ENCODE results near the gene KCNA2. TPM values are rescaled to one million over a fixed set of nuclear protein-coding genes. Genes with fewer than 3 reads are reported as not detected.
A peak's percentile ranks its signal among the peaks of the same experiment; 100 is the strongest.

KCNA2 gene
- total RNA-seq, 1 experiment from 2014 or later, result 0.11 TPM

DNA sequence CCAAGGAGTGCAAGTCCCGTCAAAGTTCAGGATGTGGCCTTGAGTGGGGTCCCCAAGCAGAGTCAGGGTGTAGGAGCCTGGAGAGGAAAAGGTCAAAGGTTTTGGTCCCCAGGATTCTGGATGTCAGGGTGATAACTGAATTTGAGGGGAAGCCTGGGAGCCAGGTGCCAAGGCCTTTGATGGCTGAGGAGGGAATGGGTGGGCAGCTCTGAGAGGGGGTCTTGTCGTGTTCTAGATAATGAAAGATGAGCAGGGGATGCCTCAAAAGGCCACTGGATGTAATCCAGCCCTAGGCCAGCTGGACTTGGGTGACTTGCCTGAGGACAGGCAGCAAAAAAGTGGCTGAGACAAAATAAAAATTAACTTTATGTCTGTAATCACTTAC, 27.5 kb upstream of the KCNA2 start:
- CTCF ChIA-PET, result no interaction called here
- intact Hi-C loops (cut with micrococcal nuclease; ENCODE audit: unreplicated experiment), result no loop called here
- DNase-seq, result no peak
- no peaks in the 10 kb centered on the region for H3K36me3 ChIP-seq (ENCODE audit: control insufficient read depth, insufficient read depth, low read length)
- Mint-ChIP-seq H3K27ac (ENCODE audit: unreplicated experiment) (no peak overlapping the region), H3K27me3 (ENCODE audit: insufficient read depth, unreplicated experiment) (peaks cover 9% of the 10 kb centered on the region), H3K36me3 (ENCODE audit: insufficient read depth, unreplicated experiment) (no peaks in the 10 kb centered on the region), H3K4me3 (ENCODE audit: unreplicated experiment) (no peak overlapping the region), H3K9me3 (ENCODE audit: unreplicated experiment) (no peaks in the 10 kb centered on the region), H3K4me1 (ENCODE audit: low read depth, unreplicated experiment) (no peaks in the 10 kb centered on the region)
- no peaks in the 10 kb centered on the region for H3K4me1 ChIP-seq
- H3K9me3 ChIP-seq, result no peaks in the 10 kb centered on the region
- no peak overlapping the region for H3K4me3 ChIP-seq (ENCODE audit: low read depth, low read length)
- BruUV-seq (replicated peaks), result no TSS peak
- no peaks in the 10 kb centered on the region for H3K27me3 ChIP-seq (replicated peaks; ENCODE audit: control insufficient read depth, insufficient read depth, low read length)
- POLR2A ChIA-PET, result no interaction called here
- TF ChIP-seq, protein P1, sequence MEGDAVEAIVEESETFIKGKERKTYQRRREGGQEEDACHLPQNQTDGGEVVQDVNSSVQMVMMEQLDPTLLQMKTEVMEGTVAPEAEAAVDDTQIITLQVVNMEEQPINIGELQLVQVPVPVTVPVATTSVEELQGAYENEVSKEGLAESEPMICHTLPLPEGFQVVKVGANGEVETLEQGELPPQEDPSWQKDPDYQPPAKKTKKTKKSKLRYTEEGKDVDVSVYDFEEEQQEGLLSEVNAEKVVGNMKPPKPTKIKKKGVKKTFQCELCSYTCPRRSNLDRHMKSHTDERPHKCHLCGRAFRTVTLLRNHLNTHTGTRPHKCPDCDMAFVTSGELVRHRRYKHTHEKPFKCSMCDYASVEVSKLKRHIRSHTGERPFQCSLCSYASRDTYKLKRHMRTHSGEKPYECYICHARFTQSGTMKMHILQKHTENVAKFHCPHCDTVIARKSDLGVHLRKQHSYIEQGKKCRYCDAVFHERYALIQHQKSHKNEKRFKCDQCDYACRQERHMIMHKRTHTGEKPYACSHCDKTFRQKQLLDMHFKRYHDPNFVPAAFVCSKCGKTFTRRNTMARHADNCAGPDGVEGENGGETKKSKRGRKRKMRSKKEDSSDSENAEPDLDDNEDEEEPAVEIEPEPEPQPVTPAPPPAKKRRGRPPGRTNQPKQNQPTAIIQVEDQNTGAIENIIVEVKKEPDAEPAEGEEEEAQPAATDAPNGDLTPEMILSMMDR (IDR thresholded peaks at IDR 0.05; ENCODE audit: insufficient read depth in 1 of 2, low read depth in 1 of 2, low read length in 1 of 2, severe bottlenecking in 1 of 2, unreplicated experiment in 1 of 2), result no peak

DNA sequence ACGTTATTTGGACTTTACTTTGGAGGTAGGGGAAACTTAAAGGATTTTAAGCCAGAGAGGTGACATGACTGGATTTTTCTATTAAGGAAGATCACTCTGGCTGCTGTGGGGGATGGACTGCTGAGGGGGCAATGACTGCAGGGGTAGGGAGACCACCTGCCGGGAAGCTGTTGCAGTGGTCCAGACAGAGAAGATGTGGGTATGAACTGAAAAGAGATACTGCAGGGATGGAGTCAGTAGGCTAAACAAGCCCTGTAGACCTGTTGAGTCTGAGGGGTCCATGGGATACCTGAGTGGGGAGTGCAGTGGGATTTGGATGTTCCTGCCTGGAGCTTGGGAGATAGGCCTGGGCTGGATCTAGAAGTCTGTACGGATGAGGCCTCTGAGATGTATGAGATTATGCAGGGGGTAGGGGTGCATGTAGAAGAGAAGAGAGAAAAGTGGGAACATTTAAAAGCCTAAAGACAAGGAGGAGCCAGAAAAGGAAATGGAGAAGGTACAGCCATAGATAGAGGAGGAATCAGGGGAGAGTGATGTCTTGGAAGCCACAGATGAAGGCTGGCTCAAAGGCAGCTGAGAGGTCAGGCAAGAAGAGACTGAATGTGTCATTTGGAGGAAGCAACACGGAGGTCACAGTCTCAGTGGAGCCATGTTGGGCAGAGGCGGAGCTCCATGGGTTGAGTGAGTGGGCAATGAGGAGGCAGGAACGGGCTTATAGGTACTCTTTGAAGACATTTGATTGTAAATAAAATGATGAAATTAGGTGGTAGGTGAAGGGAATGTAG, 25.9 kb upstream of the KCNA2 start:
- no peaks in the 10 kb centered on the region for H3K36me3 ChIP-seq (ENCODE audit: control insufficient read depth, insufficient read depth, low read length)
- H3K4me1 Mint-ChIP-seq (ENCODE audit: low read depth, unreplicated experiment), result no peaks in the 10 kb centered on the region
- H3K27ac Mint-ChIP-seq (ENCODE audit: unreplicated experiment), result no peak overlapping the region
- ChIA-PET POLR2A (no interaction called here), CTCF (no interaction called here)
- H3K27me3 Mint-ChIP-seq (ENCODE audit: insufficient read depth, unreplicated experiment), result peaks cover 12% of the 10 kb centered on the region
- H3K4me1 ChIP-seq, result no peaks in the 10 kb centered on the region
- intact Hi-C loops (cut with micrococcal nuclease; ENCODE audit: unreplicated experiment), result no loop called here
- H3K9me3 Mint-ChIP-seq (ENCODE audit: unreplicated experiment), result no peaks in the 10 kb centered on the region
- no peak overlapping the region for H3K4me3 ChIP-seq (ENCODE audit: low read depth, low read length)
- TF ChIP-seq, protein P1 (IDR thresholded peaks at IDR 0.05; ENCODE audit: insufficient read depth in 1 of 2, low read depth in 1 of 2, low read length in 1 of 2, severe bottlenecking in 1 of 2, unreplicated experiment in 1 of 2), result no peak
- H3K27me3 ChIP-seq (replicated peaks; ENCODE audit: control insufficient read depth, insufficient read depth, low read length), result no peaks in the 10 kb centered on the region
- no peak for DNase-seq
- no peaks in the 10 kb centered on the region for H3K9me3 ChIP-seq
- BruUV-seq (replicated peaks), result no TSS peak
- no peaks in the 10 kb centered on the region for H3K36me3 Mint-ChIP-seq (ENCODE audit: insufficient read depth, unreplicated experiment)
- H3K4me3 Mint-ChIP-seq (ENCODE audit: unreplicated experiment), result no peak overlapping the region

DNA sequence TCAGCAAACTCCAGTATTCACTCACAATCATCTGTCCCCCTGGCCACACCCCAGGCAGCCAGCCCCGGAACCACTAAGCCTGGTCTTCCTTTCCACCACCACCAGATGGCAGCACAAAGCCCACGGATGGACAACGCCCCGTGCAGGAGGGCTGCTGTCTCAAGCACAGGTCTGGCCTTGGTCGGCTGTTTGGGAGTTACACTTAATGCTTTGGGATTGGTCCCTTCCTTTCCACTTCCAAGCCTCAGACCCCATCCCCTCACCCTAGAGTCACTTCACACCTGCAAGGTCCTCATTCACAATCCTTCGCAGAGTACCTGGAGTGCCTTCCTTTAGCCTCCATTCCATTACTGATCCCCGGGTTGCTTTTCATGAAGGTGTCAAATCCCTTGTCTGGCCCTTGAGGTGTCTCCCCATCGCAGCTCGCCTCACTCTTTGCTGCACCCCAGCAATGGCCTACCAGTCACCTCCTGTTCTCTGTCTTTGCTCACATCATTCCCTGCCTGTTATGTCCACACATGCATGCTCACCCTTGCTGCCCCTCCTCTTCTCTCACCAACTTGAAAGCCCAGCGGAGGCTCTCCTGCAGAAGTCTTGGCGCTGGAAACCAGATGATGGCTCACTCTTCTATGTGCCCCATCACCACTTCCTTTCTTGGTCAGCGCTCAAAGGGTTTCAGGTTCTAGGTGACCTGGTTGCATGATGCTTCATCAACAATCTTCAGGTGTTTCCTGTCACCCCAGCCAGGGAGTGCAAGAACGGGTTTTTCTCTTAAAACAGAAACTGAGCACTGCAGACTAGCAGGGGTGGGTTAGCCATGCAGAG, 24.9 kb upstream of the KCNA2 start:
- Mint-ChIP-seq H3K9me3 (ENCODE audit: unreplicated experiment) (no peaks in the 10 kb centered on the region), H3K4me1 (ENCODE audit: low read depth, unreplicated experiment) (no peaks in the 10 kb centered on the region), H3K27ac (ENCODE audit: unreplicated experiment) (no peak overlapping the region), H3K36me3 (ENCODE audit: insufficient read depth, unreplicated experiment) (no peaks in the 10 kb centered on the region), H3K4me3 (ENCODE audit: unreplicated experiment) (no peak overlapping the region), H3K27me3 (ENCODE audit: insufficient read depth, unreplicated experiment) (peaks cover 12% of the 10 kb centered on the region)
- Histone ChIP-seq H3K36me3 (ENCODE audit: control insufficient read depth, insufficient read depth, low read length) (no peaks in the 10 kb centered on the region), H3K27me3 (replicated peaks; ENCODE audit: control insufficient read depth, insufficient read depth, low read length) (no peaks in the 10 kb centered on the region), H3K4me3 (ENCODE audit: low read depth, low read length) (no peak overlapping the region), H3K4me1 (no peaks in the 10 kb centered on the region), H3K9me3 (no peaks in the 10 kb centered on the region)
- TF ChIP-seq, protein P1 (IDR thresholded peaks at IDR 0.05; ENCODE audit: insufficient read depth in 1 of 2, low read depth in 1 of 2, low read length in 1 of 2, severe bottlenecking in 1 of 2, unreplicated experiment in 1 of 2), result peak; percentile 47 to 69
- ChIA-PET CTCF (no interaction called here), POLR2A (no interaction called here)
- peak; percentile 68 to 76 for DNase-seq
- intact Hi-C loops (cut with micrococcal nuclease; ENCODE audit: unreplicated experiment), result loop anchor here (1.0 kb wide), 2 partner anchors 135 to 150 kb away; no protein-coding TSS in a partner anchor
- no TSS peak for BruUV-seq (replicated peaks)
